GM12878 (cell line): ENCODE measurements around the gene HBA2. TPM values are rescaled to one million over a fixed set of nuclear protein-coding genes. Genes with fewer than 3 reads are reported as not detected.

Experiments used
- ATAC-seq: fragments of 200-7000 bp; cut with Tn5 transposase; 3 replicates; pipeline ENCODE4 v1.9.1; 2020; ENCODE audit warnings: mild to moderate bottlenecking, moderate library complexity
- BruUV-seq: library from RNA; stranded (reverse); fragments of 400-500 nt; replicated peaks from 2 replicates; lab custom pipeline; 2021; lab: Mats Ljungman, UMichigan
- CTCF ChIA-PET: fragments of 300-600 bp; sonication (Branson Sonifier 250); formaldehyde crosslinking; extraction: SDS; loops from one replicate; lab custom pipeline; 2021; ENCODE audit warnings: inconsistent platforms; lab: Yijun Ruan, JAX
- POLR2A ChIA-PET: fragments of 350-600 bp; formaldehyde crosslinking; extraction: SDS; loops from one replicate; lab custom pipeline; 2021; ENCODE audit warnings: inconsistent platforms; lab: Charles Lee
- RAD21 ChIA-PET: fragments of 300-600 bp; sonication (Branson Sonifier 250); formaldehyde crosslinking; loops from one replicate; lab custom pipeline; 2023; ENCODE audit warnings: antibody characterized with exemption; ENCODE audit not compliant: unreplicated experiment; lab: Charles Lee
- SMC1A ChIA-PET: fragments of 300-600 bp; sonication (Branson Sonifier 250); formaldehyde crosslinking; loops from one replicate; lab custom pipeline; 2023; ENCODE audit not compliant: unreplicated experiment, uncharacterized antibody; lab: Charles Lee
- DNase-seq: peaks from one replicate; pipeline ENCODE4 v3.0.0-alpha.2; 2011; ENCODE audit warnings: low read depth, low spot score
- FAIRE-seq: peaks from 3 replicates; lab custom pipeline; 2011; peaks lifted over from hg19 to GRCh38; lab: Jason Lieb, UNC
- H2AFZ ChIP-seq: 2 replicates; pipeline ENCODE4 v1.6.0; 2011; ENCODE audit warnings: low read depth, low read length, control low read depth; ENCODE audit not compliant: control insufficient read depth
- H3K27ac ChIP-seq: 2 replicates; pipeline ENCODE4 v1.5.1; 2011; ENCODE audit warnings: control low read depth; ENCODE audit not compliant: control insufficient read depth, insufficient read depth
- H3K27me3 ChIP-seq, 2 experiments: replicated peaks in 1 of 2; 2 replicates each; pipeline versions ENCODE4 v1.6.0 to v1.6.1; 2011; ENCODE audit warnings: low read length in 1 of 2; ENCODE audit not compliant: control insufficient read depth in 2 of 2, insufficient read depth in 2 of 2
- H3K36me3 ChIP-seq, 2 experiments: 2 replicates each; pipeline ENCODE4 v1.5.1; 2011; ENCODE audit warnings: low read length in 1 of 2; ENCODE audit not compliant: control insufficient read depth in 2 of 2, insufficient read depth in 2 of 2
- H3K4me1 ChIP-seq: 2 replicates; pipeline ENCODE4 v1.6.1; 2011; ENCODE audit warnings: mild to moderate bottlenecking, low read length, moderate library complexity, mixed read lengths; ENCODE audit not compliant: control insufficient read depth, insufficient read depth
- H3K4me2 ChIP-seq: 2 replicates; pipeline ENCODE4 v1.6.0; 2011; ENCODE audit warnings: control low read depth; ENCODE audit not compliant: control insufficient read depth, insufficient read depth
- H3K4me3 ChIP-seq: fragments of 200-600 bp; sonication (generic); 2 replicates; pipeline ENCODE4 v1.5.1; 2016
- H3K79me2 ChIP-seq: 2 replicates; pipeline ENCODE4 v1.6.0; 2011; ENCODE audit warnings: low read length; ENCODE audit not compliant: control insufficient read depth, insufficient read depth
- H3K9ac ChIP-seq: 2 replicates; pipeline ENCODE4 v1.8.0; 2011; ENCODE audit warnings: low read length, control low read depth, mixed read lengths; ENCODE audit not compliant: control insufficient read depth, insufficient read depth
- H3K9me3 ChIP-seq: replicated peaks from 3 replicates; pipeline ENCODE4 v1.5.1; 2011; ENCODE audit warnings: mild to moderate bottlenecking, low read length; ENCODE audit not compliant: control insufficient read depth, insufficient read depth
- H4K20me1 ChIP-seq: 2 replicates; pipeline ENCODE4 v1.6.0; 2011; ENCODE audit not compliant: control insufficient read depth, insufficient read depth
- BCL3 ChIP-seq: IDR thresholded peaks from 2 replicates; pipeline ENCODE4 v1.6.1; 2011; ENCODE audit warnings: borderline replicate concordance, low read depth, mild to moderate bottlenecking, moderate library complexity, low read length; ENCODE audit not compliant: insufficient read depth, poor library complexity, severe bottlenecking
- CEBPB ChIP-seq, 2 experiments: fragments of 150-350 bp in 1 of 2; IDR thresholded peaks; 2 replicates each; pipeline ENCODE4 v1.6.1; 2012 to 2014; ENCODE audit warnings: low read depth in 2 of 2, low read length in 2 of 2, borderline replicate concordance in 1 of 2, inconsistent platforms in 1 of 2
- CREB1 ChIP-seq: IDR thresholded peaks from 2 replicates; pipeline ENCODE4 v1.6.1; 2012; ENCODE audit warnings: low read depth, mild to moderate bottlenecking, inconsistent platforms
- CUX1 ChIP-seq: IDR thresholded peaks from 2 replicates; pipeline ENCODE4 v1.6.1; 2012; ENCODE audit warnings: improper control_type of control experiment, low read depth, low read length; ENCODE audit not compliant: insufficient replicate concordance
- E2F8 ChIP-seq: fragments of 450-650 bp; IDR thresholded peaks from 2 replicates; pipeline ENCODE4 v1.6.1; 2018; ENCODE audit warnings: mild to moderate bottlenecking, low read depth, moderate library complexity; ENCODE audit not compliant: partially characterized antibody
- KLF5 ChIP-seq: fragments of 450-650 bp; IDR thresholded peaks from 2 replicates; pipeline ENCODE4 v1.6.1; 2014; ENCODE audit warnings: mild to moderate bottlenecking; ENCODE audit not compliant: partially characterized antibody
- MEF2A ChIP-seq: IDR thresholded peaks from 2 replicates; pipeline ENCODE4 v1.6.1; 2011; ENCODE audit warnings: low read depth, mild to moderate bottlenecking, low read length, moderate library complexity; ENCODE audit not compliant: insufficient read depth
- RUNX3 ChIP-seq: IDR thresholded peaks from 2 replicates; pipeline ENCODE4 v1.6.1; 2012; ENCODE audit warnings: low read length, inconsistent platforms
- SPI1 ChIP-seq: IDR thresholded peaks from 2 replicates; pipeline ENCODE4 v1.6.1; 2011; ENCODE audit warnings: low read depth, mild to moderate bottlenecking, low read length, moderate library complexity, borderline replicate concordance; ENCODE audit not compliant: insufficient read depth
- TCF12 ChIP-seq: IDR thresholded peaks from 2 replicates; pipeline ENCODE4 v1.6.1; 2011; ENCODE audit warnings: low read depth, mild to moderate bottlenecking, low read length
- ZBTB33 ChIP-seq: fragments of 450-650 bp; IDR thresholded peaks from 2 replicates; pipeline ENCODE4 v1.6.1; 2017; ENCODE audit warnings: mild to moderate bottlenecking
- WGBS: methylation state at CpG from one replicate; pipeline ENCODE4 v1.1.6; 2016; ENCODE audit warnings: low lambda C conversion rate; ENCODE audit not compliant: insufficient replicate concordance, insufficient coverage; ENCODE audit errors: missing lambda C conversion rate; 5-methylcytosine and 5-hydroxymethylcytosine counted together
- in situ Hi-C: fragments of 300-500 bp; cut with MboI; formaldehyde crosslinking; loops from 9 replicates; pipeline ENCODE4 v1.14.3; 2018; ENCODE audit warnings: mixed read lengths
- intact Hi-C: fragments of 100-400 bp; cut with micrococcal nuclease; formaldehyde crosslinking; loops from one replicate; pipeline ENCODE4 v1.14.2; 2022; ENCODE audit not compliant: unreplicated experiment
- polyA plus RNA-seq, 11 experiments: library from polyadenylated mRNA; depleted of rRNA in 4 of 11; unstranded in 6 of 11; stranded (reverse) in 5 of 11; fragments of >200 nt; fragmentation: Nextera tagmentation in 4 of 11; fragmentation: Illumina TruSeq in 1 of 11; extraction: Ambion mirVana in 4 of 11; extraction: Trizol in 1 of 11; gene quantifications; 1 replicate in 1 of 11; 2 replicates in 10 of 11; pipeline versions ENCODE4 v1.2.1 to v1.2.3, GENCODE V29; 2011 to 2016; ENCODE audit warnings: inconsistent platforms in 2 of 11, missing spikeins in 2 of 11, low read depth in 1 of 11
- total RNA-seq, 4 experiments: library from RNA; depleted of rRNA in 3 of 4; stranded (reverse); fragments of >200 nt in 3 of 4; fragmentation: Illumina TruSeq in 1 of 4; extraction: Trizol in 1 of 4; gene quantifications; 2 replicates each; pipeline versions ENCODE4 v1.2.1 to v1.2.3, GENCODE V29; 2013 to 2021

Gene HBA2
- total and polyA plus RNA-seq, 10 of the 15 experiments (the other 5 are each of a cell fraction or from before 2014, with no cell fraction given) = 0.30 to 0.96 (median 0.92) TPM; not detected in 7

GRCh38 chr16:146646-147045 is 26.0 kb upstream of the HBA2 start:
- SMC1A ChIA-PET = no interaction called here
- H3K27me3 ChIP-seq = no peaks in the 10 kb centered on the region
- BruUV-seq = no TSS peak
- H4K20me1 ChIP-seq = no peaks in the 10 kb centered on the region
- no peaks in the 10 kb centered on the region for H3K36me3 ChIP-seq
- 45% methylated on average over 2 of the region's 2 CpGs for WGBS
- intact Hi-C loops (no loop called here), in situ Hi-C loops (no loop called here)
- POLR2A ChIA-PET = no interaction called here
- H3K4me2 ChIP-seq = no peak overlapping the region
- ATAC-seq (no peak), FAIRE-seq (no peak), DNase-seq (no peak)
- H3K79me2 ChIP-seq = no peaks in the 10 kb centered on the region
- RAD21 ChIA-PET = no interaction called here
- no peak overlapping the region for H3K27ac ChIP-seq
- no peaks in the 10 kb centered on the region for H3K9me3 ChIP-seq
- H3K4me1 ChIP-seq = no peaks in the 10 kb centered on the region
- H3K9ac ChIP-seq = no peak overlapping the region
- H3K4me3 ChIP-seq = no peak overlapping the region
- H2AFZ ChIP-seq = no peak overlapping the region
- CTCF ChIA-PET = no interaction called here
- no peak for TF ChIP-seq TCF12
- TF ChIP-seq CREB1 = no peak
- no peak for TF ChIP-seq BCL3
- TF ChIP-seq CEBPB (IDR thresholded peaks at IDR 0.05; ENCODE audit: borderline replicate concordance in 1 of 2, low read depth in 2 of 2, low read length in 2 of 2) = no peak
- no peak for TF ChIP-seq SPI1
- TF ChIP-seq E2F8 = no peak
- no peak for TF ChIP-seq MEF2A
- no peak for TF ChIP-seq RUNX3
- no peak for TF ChIP-seq ZBTB33
- TF ChIP-seq KLF5 = no peak
- TF ChIP-seq CUX1 = no peak
